ENCODE measurements around the gene C19orf44.

The C19orf44 gene

DNA sequence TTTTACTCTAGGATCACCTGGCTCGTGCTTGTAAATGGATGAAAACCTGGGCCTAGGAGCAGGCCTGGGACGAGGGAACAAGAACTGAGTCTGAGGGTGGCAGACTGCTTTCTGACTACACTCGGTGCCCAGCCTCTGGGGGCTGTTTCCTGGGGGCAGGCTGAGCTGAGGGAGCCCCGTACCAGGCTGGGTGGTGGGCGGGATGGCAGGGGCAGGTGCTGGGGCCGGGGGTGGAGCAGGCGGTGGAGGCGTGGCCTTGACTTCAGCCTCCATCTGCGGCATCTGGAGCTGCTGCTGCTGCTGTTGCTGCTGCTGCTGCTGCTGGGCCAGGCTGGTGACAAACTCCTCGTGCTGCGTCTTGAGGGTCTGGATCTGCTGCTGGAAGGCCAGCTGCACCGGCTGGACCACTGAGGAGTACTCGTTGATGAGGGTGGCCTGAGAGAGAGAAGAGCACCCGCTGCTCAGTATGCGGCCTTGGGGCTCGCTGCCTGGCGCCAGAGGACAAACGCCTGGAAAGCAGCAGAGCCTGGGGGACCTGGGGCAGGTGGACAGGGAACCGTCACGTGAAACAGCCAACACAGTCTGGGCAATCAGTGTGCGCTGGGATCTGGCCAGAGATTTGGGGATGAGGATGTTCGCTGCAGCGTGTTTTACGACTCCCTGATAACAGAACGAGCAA, 33.4 kb downstream of the C19orf44 start:
- Histone ChIP-seq H3K4me1 (ENCODE audit: low read length) (no peaks in the 10 kb centered on the region), H3K27me3 (ENCODE audit: low read depth, low read length) (no peaks in the 10 kb centered on the region), H4K20me1 (ENCODE audit: insufficient read depth, low read length) (0 out of 2 replicates have a peak, but pooled peaks cover 3% of the 10 kb centered on the region), H3K9me3 (ENCODE audit: insufficient read depth, low read length) (no peaks in the 10 kb centered on the region), H3K4me2 (ENCODE audit: low read length) (no peak overlapping the region), H2AFZ (ENCODE audit: low read depth, low read length) (no peak overlapping the region), H3K27ac (ENCODE audit: low read length) (no peak overlapping the region), H3K9ac (ENCODE audit: low read length) (no peak overlapping the region), H3K4me3 (ENCODE audit: low read length) (no peak overlapping the region), H3K79me2 (ENCODE audit: low read length) (no peaks in the 10 kb centered on the region; the same call in 1 of the 2 replicates), H3K36me3 (replicated peaks; ENCODE audit: low read depth, low read length) (peaks cover 82% of the 10 kb centered on the region)
- TF ChIP-seq, protein P1, sequence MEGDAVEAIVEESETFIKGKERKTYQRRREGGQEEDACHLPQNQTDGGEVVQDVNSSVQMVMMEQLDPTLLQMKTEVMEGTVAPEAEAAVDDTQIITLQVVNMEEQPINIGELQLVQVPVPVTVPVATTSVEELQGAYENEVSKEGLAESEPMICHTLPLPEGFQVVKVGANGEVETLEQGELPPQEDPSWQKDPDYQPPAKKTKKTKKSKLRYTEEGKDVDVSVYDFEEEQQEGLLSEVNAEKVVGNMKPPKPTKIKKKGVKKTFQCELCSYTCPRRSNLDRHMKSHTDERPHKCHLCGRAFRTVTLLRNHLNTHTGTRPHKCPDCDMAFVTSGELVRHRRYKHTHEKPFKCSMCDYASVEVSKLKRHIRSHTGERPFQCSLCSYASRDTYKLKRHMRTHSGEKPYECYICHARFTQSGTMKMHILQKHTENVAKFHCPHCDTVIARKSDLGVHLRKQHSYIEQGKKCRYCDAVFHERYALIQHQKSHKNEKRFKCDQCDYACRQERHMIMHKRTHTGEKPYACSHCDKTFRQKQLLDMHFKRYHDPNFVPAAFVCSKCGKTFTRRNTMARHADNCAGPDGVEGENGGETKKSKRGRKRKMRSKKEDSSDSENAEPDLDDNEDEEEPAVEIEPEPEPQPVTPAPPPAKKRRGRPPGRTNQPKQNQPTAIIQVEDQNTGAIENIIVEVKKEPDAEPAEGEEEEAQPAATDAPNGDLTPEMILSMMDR (IDR thresholded peaks at IDR 0.05; ENCODE audit: low read depth, low read length) = no peak
- TF ChIP-seq EZH2phosphoT487 (IDR thresholded peaks at IDR 0.05; ENCODE audit: low read depth) = no peak

DNA sequence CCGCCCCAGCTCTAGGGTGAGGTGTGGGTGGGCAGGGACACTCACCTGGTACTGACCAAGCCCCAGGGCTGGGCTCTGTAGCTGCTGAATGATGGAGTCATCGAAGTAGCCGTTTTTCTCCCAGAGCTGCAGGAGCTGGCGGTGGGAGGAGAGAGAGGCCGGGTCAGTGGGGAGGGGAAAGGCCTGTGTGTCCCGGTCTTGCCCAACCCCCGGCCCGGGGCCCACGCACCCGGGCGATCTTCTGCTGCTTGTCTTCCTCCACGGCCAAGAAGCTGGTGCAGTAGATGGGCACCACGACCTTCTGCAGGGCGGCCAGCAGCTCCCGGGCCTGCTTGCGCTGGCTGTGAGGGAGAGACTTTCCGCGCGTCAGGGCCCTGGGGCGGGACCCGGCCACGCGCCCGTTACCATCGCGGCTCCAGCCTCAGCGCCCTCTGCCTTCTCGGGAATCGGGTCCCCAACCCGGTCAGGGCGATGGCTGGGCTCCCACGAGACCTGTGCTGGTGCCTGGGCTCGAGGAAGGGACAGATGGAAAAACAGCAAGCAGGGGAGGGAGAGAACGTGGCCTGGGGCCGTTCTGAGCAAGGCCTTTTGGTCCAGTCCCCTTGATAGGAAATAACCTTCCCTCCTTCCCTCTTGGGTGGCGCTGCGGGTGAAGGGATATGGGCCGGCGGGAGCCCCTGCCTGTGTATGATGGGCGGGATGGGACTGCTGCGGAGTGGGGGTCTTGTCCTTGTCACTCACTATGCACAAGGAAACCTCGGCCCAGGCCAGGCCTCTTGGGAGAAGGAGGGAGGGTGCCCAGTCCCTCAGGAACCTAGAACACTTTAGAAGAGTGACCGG, 34.6 kb downstream of the C19orf44 start:
- no peak overlapping the region for H3K4me3 ChIP-seq (ENCODE audit: low read length)
- no peak overlapping the region for H3K4me2 ChIP-seq (ENCODE audit: low read length)
- no peaks in the 10 kb centered on the region for H3K4me1 ChIP-seq (ENCODE audit: low read length)
- no peaks in the 10 kb centered on the region for H3K9me3 ChIP-seq (ENCODE audit: insufficient read depth, low read length)
- H3K27me3 ChIP-seq (ENCODE audit: low read depth, low read length) = no peaks in the 10 kb centered on the region
- no peak overlapping the region for H3K27ac ChIP-seq (ENCODE audit: low read length)
- no peak overlapping the region for H3K9ac ChIP-seq (ENCODE audit: low read length)
- no peak overlapping the region for H2AFZ ChIP-seq (ENCODE audit: low read depth, low read length)
- TF ChIP-seq, protein P1 (IDR thresholded peaks at IDR 0.05; ENCODE audit: low read depth, low read length) = no peak
- TF ChIP-seq EZH2phosphoT487 (IDR thresholded peaks at IDR 0.05; ENCODE audit: low read depth) = no peak
- peaks cover 6% of the 10 kb centered on the region for H4K20me1 ChIP-seq (ENCODE audit: insufficient read depth, low read length)
- H3K79me2 ChIP-seq (ENCODE audit: low read length) = peaks cover 10% of the 10 kb centered on the region
- H3K36me3 ChIP-seq (replicated peaks; ENCODE audit: low read depth, low read length) = peaks cover 82% of the 10 kb centered on the region

DNA sequence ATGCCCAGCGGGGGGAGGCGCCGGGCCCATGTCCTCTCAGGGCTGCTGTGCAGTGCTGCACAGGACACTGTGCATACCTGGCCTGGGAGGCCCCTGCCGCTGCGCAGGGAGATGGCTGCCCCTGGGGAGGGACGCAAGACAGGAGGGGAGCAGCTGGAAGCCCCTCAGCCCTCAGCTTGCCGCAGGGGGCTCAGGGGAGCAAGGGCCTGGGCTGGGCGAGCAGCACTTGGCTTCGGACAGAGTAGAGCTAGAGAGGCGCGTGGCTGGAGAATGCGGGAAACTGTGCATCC, 35.1 kb downstream of the C19orf44 start:
- Histone ChIP-seq H3K79me2 (ENCODE audit: low read length) (peaks cover 16% of the 10 kb centered on the region), H3K27ac (ENCODE audit: low read length) (no peak overlapping the region), H3K9me3 (ENCODE audit: insufficient read depth, low read length) (no peaks in the 10 kb centered on the region), H3K4me3 (ENCODE audit: low read length) (no peak overlapping the region), H4K20me1 (ENCODE audit: insufficient read depth, low read length) (peaks cover 12% of the 10 kb centered on the region), H3K4me1 (ENCODE audit: low read length) (no peaks in the 10 kb centered on the region), H3K27me3 (ENCODE audit: low read depth, low read length) (no peaks in the 10 kb centered on the region), H3K4me2 (ENCODE audit: low read length) (no peak overlapping the region), H3K9ac (ENCODE audit: low read length) (no peak overlapping the region), H3K36me3 (replicated peaks; ENCODE audit: low read depth, low read length) (peaks cover 82% of the 10 kb centered on the region), H2AFZ (ENCODE audit: low read depth, low read length) (no peak overlapping the region)
- TF ChIP-seq, protein P1 (IDR thresholded peaks at IDR 0.05; ENCODE audit: low read depth, low read length) = no peak
- no peak for TF ChIP-seq EZH2phosphoT487 (IDR thresholded peaks at IDR 0.05; ENCODE audit: low read depth)

DNA sequence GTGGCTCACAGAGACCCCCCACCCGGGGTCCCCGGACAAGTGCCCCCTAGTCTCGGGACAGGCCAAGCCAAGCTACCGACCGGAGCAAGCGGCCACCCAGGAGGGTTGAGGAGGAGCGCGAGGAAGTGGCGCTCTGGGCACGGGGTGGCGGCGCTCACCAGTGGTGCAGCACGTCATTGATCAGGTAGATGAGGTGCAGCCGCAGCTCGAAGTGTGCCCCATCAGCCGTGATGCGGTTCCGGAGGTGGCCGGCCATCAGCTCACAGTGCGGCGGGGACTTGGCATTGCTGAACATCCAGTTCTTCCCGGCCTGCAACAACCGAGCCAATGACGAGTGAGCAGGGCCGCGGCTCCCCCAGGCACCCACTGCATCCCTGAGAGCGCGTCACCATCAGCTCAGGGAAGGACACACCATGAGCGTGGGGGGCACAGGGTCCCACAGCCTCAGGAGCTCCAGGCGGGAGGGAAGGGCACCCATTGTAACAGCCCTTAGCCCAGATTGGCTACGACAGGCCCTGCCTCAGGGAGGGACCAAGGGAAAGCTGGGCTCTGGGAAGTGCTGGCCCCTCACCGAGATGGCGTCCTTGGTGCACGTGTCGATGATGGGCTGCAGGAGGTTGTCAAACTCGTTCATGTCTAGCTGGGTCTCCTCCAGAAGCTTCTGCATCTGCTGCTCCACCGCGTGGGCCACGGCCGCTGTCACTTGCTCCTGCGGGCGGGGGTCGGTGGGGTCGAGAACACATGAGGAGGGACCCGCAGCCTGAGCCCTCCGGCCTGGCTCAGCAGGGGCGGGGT, 36.4 kb downstream of the C19orf44 start:
- TF ChIP-seq, protein P1 (IDR thresholded peaks at IDR 0.05; ENCODE audit: low read depth, low read length) = no peak
- no peak for TF ChIP-seq EZH2phosphoT487 (IDR thresholded peaks at IDR 0.05; ENCODE audit: low read depth)
- H3K9me3 ChIP-seq (ENCODE audit: insufficient read depth, low read length) = no peaks in the 10 kb centered on the region
- no peak overlapping the region for H3K9ac ChIP-seq (ENCODE audit: low read length)
- H3K27me3 ChIP-seq (ENCODE audit: low read depth, low read length) = no peaks in the 10 kb centered on the region
- H3K4me2 ChIP-seq (ENCODE audit: low read length) = no peak overlapping the region
- peaks cover 83% of the 10 kb centered on the region for H3K36me3 ChIP-seq (replicated peaks; ENCODE audit: low read depth, low read length)
- no peaks in the 10 kb centered on the region for H3K4me1 ChIP-seq (ENCODE audit: low read length)
- H3K4me3 ChIP-seq (ENCODE audit: low read length) = no peak overlapping the region
- H3K27ac ChIP-seq (ENCODE audit: low read length) = no peak overlapping the region
- H4K20me1 ChIP-seq (ENCODE audit: insufficient read depth, low read length) = peaks cover 25% of the 10 kb centered on the region
- peaks cover 29% of the 10 kb centered on the region for H3K79me2 ChIP-seq (ENCODE audit: low read length)
- no peak overlapping the region for H2AFZ ChIP-seq (ENCODE audit: low read depth, low read length)

Measured in OCI-LY3 (cell line).